IMR-90 (cell line): Measurements from ENCODE around the gene NOC2L. TPM values are rescaled to one million over a fixed set of nuclear protein-coding genes. Genes with fewer than 3 reads are reported as not detected.
A peak's percentile ranks its signal among the peaks of the same experiment; 100 is the strongest.

ENCODE experiments used
- ATAC-seq: fragments of 200-7000 bp; cut with Tn5 transposase; 2 replicates; pipeline ENCODE4 v1.9.1; 2020; ENCODE audit warnings: low read depth, mild to moderate bottlenecking, moderate library complexity
- BruUV-seq: library from RNA; stranded (reverse); fragments of 400-500 nt; replicated peaks from 2 replicates; lab custom pipeline; 2021; lab: Mats Ljungman, UMichigan
- CTCF ChIA-PET: fragments of 300-600 bp; formaldehyde crosslinking; extraction: SDS; loops from one replicate; lab custom pipeline; 2021; ENCODE audit warnings: antibody characterized with exemption; lab: Yijun Ruan, JAX
- POLR2A ChIA-PET: fragments of 300-600 bp; sonication (Branson Sonifier 250); formaldehyde crosslinking; loops from one replicate; lab custom pipeline; 2022; ENCODE audit warnings: antibody characterized with exemption; ENCODE audit not compliant: unreplicated experiment; lab: Charles Lee
- DNase-seq: peaks from one replicate; pipeline ENCODE4 v3.0.0; 2013
- H2AFZ ChIP-seq: replicated peaks from 2 replicates; pipeline ENCODE3; 2013; ENCODE audit warnings: low read length, mild to moderate bottlenecking; ENCODE audit not compliant: poor library complexity
- H2AK5ac ChIP-seq: 2 replicates; pipeline ENCODE4 v1.6.1; 2013; ENCODE audit warnings: low read depth, low read length, inconsistent platforms
- H2AK9ac ChIP-seq: replicated peaks from 2 replicates; pipeline ENCODE3; 2013; ENCODE audit warnings: mild to moderate bottlenecking, low read depth, low read length, moderate library complexity; ENCODE audit not compliant: poor library complexity
- H2BK120ac ChIP-seq: 2 replicates; pipeline ENCODE4 v1.6.1; 2013; ENCODE audit warnings: low read depth, low read length, inconsistent platforms
- H2BK15ac ChIP-seq: 3 replicates; pipeline ENCODE4 v1.6.1; 2013; ENCODE audit warnings: low read depth, low read length, inconsistent platforms
- H2BK20ac ChIP-seq: 2 replicates; pipeline ENCODE4 v1.6.1; 2013; ENCODE audit warnings: low read depth, mild to moderate bottlenecking, inconsistent platforms, low read length, moderate library complexity
- H2BK5ac ChIP-seq: 2 replicates; pipeline ENCODE4 v1.6.1; 2013; ENCODE audit warnings: mild to moderate bottlenecking, low read depth, low read length, inconsistent platforms; ENCODE audit not compliant: poor library complexity, severe bottlenecking
- H3K14ac ChIP-seq: replicated peaks from 2 replicates; pipeline ENCODE4 v1.6.1; 2013; ENCODE audit warnings: low read depth, low read length, inconsistent platforms
- H3K18ac ChIP-seq: 2 replicates; pipeline ENCODE4 v1.6.1; 2013; ENCODE audit warnings: low read depth, low read length, control low read depth
- H3K23ac ChIP-seq: 2 replicates; pipeline ENCODE4 v1.6.1; 2013; ENCODE audit warnings: low read depth, low read length, inconsistent platforms
- H3K27ac ChIP-seq: 2 replicates; pipeline ENCODE4 v1.5.1; 2013; ENCODE audit warnings: mild to moderate bottlenecking, control low read depth, low read length; ENCODE audit not compliant: insufficient read depth
- H3K27me3 ChIP-seq: 2 replicates; pipeline ENCODE4 v1.6.1; 2013; ENCODE audit warnings: low read length; ENCODE audit not compliant: control insufficient read depth, insufficient read depth
- H3K36me3 ChIP-seq: 2 replicates; pipeline ENCODE4 v1.6.1; 2013; ENCODE audit warnings: low read length, mixed read lengths; ENCODE audit not compliant: control insufficient read depth, insufficient read depth
- H3K4ac ChIP-seq: 2 replicates; pipeline ENCODE4 v1.6.1; 2013; ENCODE audit warnings: low read depth, low read length, inconsistent platforms
- H3K4me1 ChIP-seq: 2 replicates; pipeline ENCODE4 v1.6.1; 2013; ENCODE audit warnings: low read length, mixed read lengths; ENCODE audit not compliant: control insufficient read depth, insufficient read depth
- H3K4me2 ChIP-seq: 2 replicates; pipeline ENCODE4 v1.6.1; 2013; ENCODE audit warnings: low read depth, mild to moderate bottlenecking, control low read depth, low read length, moderate library complexity
- H3K4me3 ChIP-seq: 2 replicates; pipeline ENCODE4 v1.5.1; 2013; ENCODE audit warnings: low read depth, mild to moderate bottlenecking, control low read depth, low read length, moderate library complexity; ENCODE audit not compliant: insufficient read depth
- H3K56ac ChIP-seq: 2 replicates; pipeline ENCODE4 v1.6.1; 2013; ENCODE audit warnings: low read length, inconsistent platforms; ENCODE audit not compliant: insufficient read depth; ENCODE audit errors: extremely low read depth
- H3K79me1 ChIP-seq, 2 experiments: 2 replicates each; pipeline ENCODE4 v1.6.1; 2013; ENCODE audit warnings: low read length in 2 of 2, inconsistent platforms in 1 of 2, low read depth in 1 of 2
- H3K9ac ChIP-seq: 2 replicates; pipeline ENCODE4 v1.6.1; 2013; ENCODE audit warnings: low read depth, low read length, control low read depth
- H3K9me1 ChIP-seq: 2 replicates; pipeline ENCODE4 v1.6.1; 2013; ENCODE audit warnings: low read length, inconsistent platforms; ENCODE audit not compliant: insufficient read depth
- H3K9me3 ChIP-seq: 2 replicates; pipeline ENCODE4 v1.6.1; 2013; ENCODE audit warnings: low read length; ENCODE audit not compliant: control insufficient read depth, insufficient read depth
- H4K20me1 ChIP-seq: 2 replicates; pipeline ENCODE4 v1.6.1; 2013; ENCODE audit warnings: low read length, inconsistent platforms; ENCODE audit not compliant: insufficient read depth
- H4K5ac ChIP-seq: 2 replicates; pipeline ENCODE4 v1.6.1; 2013; ENCODE audit warnings: mild to moderate bottlenecking, low read depth, low read length, control low read depth
- H4K8ac ChIP-seq, 2 experiments: 2 replicates each; pipeline ENCODE4 v1.6.1; 2013; ENCODE audit warnings: low read depth in 2 of 2, low read length in 2 of 2, control low read depth in 1 of 2, inconsistent platforms in 1 of 2
- H4K91ac ChIP-seq: 2 replicates; pipeline ENCODE4 v1.6.1; 2013; ENCODE audit warnings: low read depth, low read length, inconsistent platforms; ENCODE audit not compliant: insufficient read depth
- BHLHE40 ChIP-seq: fragments of 150-350 bp; IDR thresholded peaks from 2 replicates; pipeline ENCODE4 v1.6.1; 2016; ENCODE audit warnings: mild to moderate bottlenecking, low read depth, low read length
- CEBPB ChIP-seq: IDR thresholded peaks from 2 replicates; pipeline ENCODE4 v1.6.1; 2012; ENCODE audit warnings: low read depth, low read length, improper control_type of control experiment
- CHD1 ChIP-seq: IDR thresholded peaks from 2 replicates; pipeline ENCODE4 v1.6.1; 2012; ENCODE audit warnings: low read depth, low read length, improper control_type of control experiment
- FOS ChIP-seq: fragments of 150-350 bp; IDR thresholded peaks from 2 replicates; pipeline ENCODE4 v1.6.1; 2016; ENCODE audit warnings: low read depth, low read length
- MAFK ChIP-seq: IDR thresholded peaks from 2 replicates; pipeline ENCODE4 v1.6.1; 2012; ENCODE audit warnings: low read depth, low read length, improper control_type of control experiment
- MAZ ChIP-seq: IDR thresholded peaks from 2 replicates; pipeline ENCODE4 v1.6.1; 2012; ENCODE audit warnings: low read depth, mild to moderate bottlenecking, low read length, improper control_type of control experiment, moderate library complexity, borderline replicate concordance
- NFE2L2 ChIP-seq: fragments of 150-350 bp; IDR thresholded peaks from 2 replicates; pipeline ENCODE4 v1.6.1; 2016; ENCODE audit warnings: low read depth, mild to moderate bottlenecking, low read length
- POLR2A ChIP-seq: IDR thresholded peaks from 2 replicates; pipeline ENCODE4 v1.6.1; 2012; ENCODE audit warnings: mild to moderate bottlenecking, low read depth, low read length
- RAD21 ChIP-seq: IDR thresholded peaks from 2 replicates; pipeline ENCODE4 v1.6.1; 2012; ENCODE audit warnings: low read length, improper control_type of control experiment
- RCOR1 ChIP-seq: IDR thresholded peaks from 2 replicates; pipeline ENCODE4 v1.6.1; 2012; ENCODE audit warnings: mild to moderate bottlenecking, low read length, improper control_type of control experiment; ENCODE audit not compliant: insufficient replicate concordance
- RFX5 ChIP-seq: IDR thresholded peaks from 2 replicates; pipeline ENCODE4 v1.8.0; 2012; ENCODE audit warnings: low read depth, mild to moderate bottlenecking, low read length, moderate library complexity
- SMC3 ChIP-seq: fragments of 150-350 bp; IDR thresholded peaks from 2 replicates; pipeline ENCODE4 v1.6.1; 2016; ENCODE audit warnings: low read depth, mild to moderate bottlenecking, antibody characterized with exemption, low read length, moderate library complexity
- WGBS, 2 experiments: methylation state at CpG; one replicate each; pipeline versions ENCODE4 v1.1.5 to v1.1.7; 2013; ENCODE audit warnings: missing lambda C conversion rate in 2 of 2; ENCODE audit not compliant: insufficient read length in 1 of 2; ENCODE audit errors: extremely low coverage in 2 of 2; 5-methylcytosine and 5-hydroxymethylcytosine counted together
- dilution Hi-C: fragments of 300-500 bp; cut with HindIII; formaldehyde crosslinking; loops from one replicate; pipeline ENCODE4 v1.14.3; 2018; ENCODE audit warnings: low sequenced_read_pairs; ENCODE audit not compliant: unreplicated experiment
- in situ Hi-C: fragments of 300-500 bp; cut with MboI; formaldehyde crosslinking; loops from 3 replicates; pipeline ENCODE4 v1.14.3; 2019; ENCODE audit warnings: low sequenced_read_pairs, inconsistent platforms, mixed read lengths
- intact Hi-C: fragments of 100-400 bp; cut with micrococcal nuclease; formaldehyde crosslinking; loops from 2 replicates; pipeline ENCODE4 v1.10.0; 2022
- polyA plus RNA-seq, 3 experiments: library from polyadenylated mRNA; depleted of rRNA; stranded (reverse); fragments of >200 nt; gene quantifications; 2 replicates each; pipeline ENCODE4 v1.2.3, GENCODE V29; 2012; ENCODE audit warnings: low replicate concordance in 1 of 3
- total RNA-seq: library from RNA; depleted of rRNA; stranded (reverse); fragments of >200 nt; gene quantifications from 2 replicates; pipeline ENCODE4 v1.2.3, GENCODE V29; 2012
- TF ChIP-seq, protein P1 (sequence below): conservative IDR thresholded peaks from 2 replicates; pipeline ENCODE4 v1.5.1; 2012; ENCODE audit warnings: mild to moderate bottlenecking, low read depth, low read length, improper control_type of control experiment
- TF ChIP-seq, protein P2 (sequence below): fragments of 150-350 bp; IDR thresholded peaks from 2 replicates; pipeline ENCODE4 v1.6.1; 2016; ENCODE audit warnings: low read depth, mild to moderate bottlenecking, low read length, moderate library complexity, borderline replicate concordance
- TF ChIP-seq, protein P3 (sequence below): fragments of 150-350 bp; IDR thresholded peaks from 2 replicates; pipeline ENCODE4 v1.6.1; 2017; ENCODE audit warnings: mild to moderate bottlenecking, antibody characterized with exemption, low read length, low read depth

NOC2L gene
- total and polyA plus RNA-seq, 2 of the 4 experiments (the other 2 are of a cell fraction): 74.2 to 106 TPM

DNA sequence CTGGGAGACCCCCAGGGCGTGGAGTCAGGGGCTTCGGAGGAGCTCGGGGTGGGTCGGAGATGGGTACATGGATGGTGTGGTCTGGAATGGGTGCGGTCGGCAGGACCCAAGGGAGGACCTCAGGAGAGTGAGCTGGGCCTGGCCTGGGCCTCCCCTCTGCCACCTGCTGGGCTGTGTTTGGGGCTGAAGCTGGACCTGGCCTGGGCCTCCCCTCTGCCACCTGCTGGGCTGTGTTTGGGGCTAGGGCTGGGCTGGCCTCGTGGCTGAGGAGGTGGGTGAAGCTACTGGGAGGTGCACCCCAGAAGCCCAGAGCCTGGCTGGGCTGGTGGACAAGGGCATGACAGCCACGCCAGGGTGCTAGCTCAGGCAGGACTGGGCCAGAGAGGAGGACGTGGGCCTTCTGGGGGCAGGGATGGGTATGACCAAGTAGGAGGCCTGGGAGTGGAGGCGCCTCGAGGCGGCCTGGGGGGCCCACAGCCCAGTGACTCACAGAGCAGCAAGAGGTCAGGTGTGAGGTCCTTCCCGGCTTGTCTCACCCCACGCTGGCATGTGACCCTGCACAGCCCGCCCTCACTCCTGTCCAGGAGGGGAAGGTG, 20.9 kb downstream of the NOC2L start:
- Histone ChIP-seq H4K5ac (no peak overlapping the region), H3K4me1 (peaks cover 32% of the 10 kb centered on the region), H3K36me3 (no peaks in the 10 kb centered on the region), H3K27ac (no peak overlapping the region), H3K18ac (no peak overlapping the region), H2BK15ac (no peak overlapping the region), H2BK20ac (no peak overlapping the region), H2BK120ac (no peak overlapping the region; the same call in 1 of the 2 replicates), H3K14ac (no peak overlapping the region), H4K8ac (no peak overlapping the region), H3K4me3 (no peak overlapping the region), H3K56ac (no peak overlapping the region), H3K9me1 (no peaks in the 10 kb centered on the region), H3K23ac (no peak overlapping the region), H3K79me1 (0 out of 4 replicates have a peak, but pooled peaks cover 0 to 4% of the 10 kb centered on the region in 2 experiments), H2AK5ac (peak overlapping the region; percentile 13; the same call in 1 of the 2 replicates), H2AK9ac (peak overlapping the region; percentile 78), H3K9me3 (no peaks in the 10 kb centered on the region), H3K9ac (no peak overlapping the region), H4K20me1 (peaks cover 4% of the 10 kb centered on the region), H3K4ac (peak overlapping the region; percentile 22; the same call in 1 of the 2 replicates), H3K27me3 (no peaks in the 10 kb centered on the region), H3K4me2 (no peak overlapping the region), H4K91ac (peak overlapping the region; percentile 37), H2AFZ (peak overlapping the region; percentile 48), H2BK5ac (no peak overlapping the region)
- peak; percentile 61 for TF ChIP-seq FOS
- TF ChIP-seq MAZ: no peak
- TF ChIP-seq, protein P1, sequence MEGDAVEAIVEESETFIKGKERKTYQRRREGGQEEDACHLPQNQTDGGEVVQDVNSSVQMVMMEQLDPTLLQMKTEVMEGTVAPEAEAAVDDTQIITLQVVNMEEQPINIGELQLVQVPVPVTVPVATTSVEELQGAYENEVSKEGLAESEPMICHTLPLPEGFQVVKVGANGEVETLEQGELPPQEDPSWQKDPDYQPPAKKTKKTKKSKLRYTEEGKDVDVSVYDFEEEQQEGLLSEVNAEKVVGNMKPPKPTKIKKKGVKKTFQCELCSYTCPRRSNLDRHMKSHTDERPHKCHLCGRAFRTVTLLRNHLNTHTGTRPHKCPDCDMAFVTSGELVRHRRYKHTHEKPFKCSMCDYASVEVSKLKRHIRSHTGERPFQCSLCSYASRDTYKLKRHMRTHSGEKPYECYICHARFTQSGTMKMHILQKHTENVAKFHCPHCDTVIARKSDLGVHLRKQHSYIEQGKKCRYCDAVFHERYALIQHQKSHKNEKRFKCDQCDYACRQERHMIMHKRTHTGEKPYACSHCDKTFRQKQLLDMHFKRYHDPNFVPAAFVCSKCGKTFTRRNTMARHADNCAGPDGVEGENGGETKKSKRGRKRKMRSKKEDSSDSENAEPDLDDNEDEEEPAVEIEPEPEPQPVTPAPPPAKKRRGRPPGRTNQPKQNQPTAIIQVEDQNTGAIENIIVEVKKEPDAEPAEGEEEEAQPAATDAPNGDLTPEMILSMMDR: peak; percentile 69
- TF ChIP-seq CHD1: no peak
- TF ChIP-seq RAD21: peak; percentile 49
- no peak for TF ChIP-seq RFX5
- TF ChIP-seq NFE2L2: no peak
- TF ChIP-seq BHLHE40: peak; percentile 64
- no peak for TF ChIP-seq CEBPB
- peak; percentile 67 for TF ChIP-seq SMC3
- no peak for TF ChIP-seq RCOR1
- TF ChIP-seq POLR2A: no peak
- no peak for TF ChIP-seq MAFK
- TF ChIP-seq, protein P2, sequence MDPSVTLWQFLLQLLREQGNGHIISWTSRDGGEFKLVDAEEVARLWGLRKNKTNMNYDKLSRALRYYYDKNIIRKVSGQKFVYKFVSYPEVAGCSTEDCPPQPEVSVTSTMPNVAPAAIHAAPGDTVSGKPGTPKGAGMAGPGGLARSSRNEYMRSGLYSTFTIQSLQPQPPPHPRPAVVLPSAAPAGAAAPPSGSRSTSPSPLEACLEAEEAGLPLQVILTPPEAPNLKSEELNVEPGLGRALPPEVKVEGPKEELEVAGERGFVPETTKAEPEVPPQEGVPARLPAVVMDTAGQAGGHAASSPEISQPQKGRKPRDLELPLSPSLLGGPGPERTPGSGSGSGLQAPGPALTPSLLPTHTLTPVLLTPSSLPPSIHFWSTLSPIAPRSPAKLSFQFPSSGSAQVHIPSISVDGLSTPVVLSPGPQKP: no peak
- TF ChIP-seq, protein P3, sequence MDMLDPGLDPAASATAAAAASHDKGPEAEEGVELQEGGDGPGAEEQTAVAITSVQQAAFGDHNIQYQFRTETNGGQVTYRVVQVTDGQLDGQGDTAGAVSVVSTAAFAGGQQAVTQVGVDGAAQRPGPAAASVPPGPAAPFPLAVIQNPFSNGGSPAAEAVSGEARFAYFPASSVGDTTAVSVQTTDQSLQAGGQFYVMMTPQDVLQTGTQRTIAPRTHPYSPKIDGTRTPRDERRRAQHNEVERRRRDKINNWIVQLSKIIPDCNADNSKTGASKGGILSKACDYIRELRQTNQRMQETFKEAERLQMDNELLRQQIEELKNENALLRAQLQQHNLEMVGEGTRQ: peak; percentile 53; the same call in 1 of the 2 replicates
- ATAC-seq: peak; percentile 21; the same call in 1 of the 2 replicates
- ChIA-PET POLR2A (no interaction called here), CTCF (interaction anchor here (0.6 to 1.0 kb wide), 3 partner anchors 14 to 33 kb away, joined by 3 to 4 read pairs (median 4); no protein-coding TSS in a partner anchor)
- in situ Hi-C loops (no loop called here), dilution Hi-C loops (no loop called here), intact Hi-C loops (loop anchor here (1.0 kb wide), 1 partner anchor 34 kb away; no protein-coding TSS in a partner anchor)
- WGBS, 2 experiments: 58% methylated on average over 8 of the region's 15 CpGs; no CpG with 5 or more reads in 1 of the 2 experiments
- BruUV-seq: no TSS peak
- DNase-seq: peak; percentile 28
